ENCODE data around the gene KIF26B. TPM values are rescaled to one million over a fixed set of nuclear protein-coding genes. Genes with fewer than 3 reads are reported as not detected.

KIF26B gene
- total and polyA plus RNA-seq, 7 donors, result 0.01 to 0.32 (median 0.06) TPM

- Histone ChIP-seq H3K4me3 (no peak overlapping the region), H3K9me3 (no peaks in the 10 kb centered on the region), H3K36me3 (ENCODE audit: insufficient read depth in 1 of 2, low read depth in 1 of 2) (no peaks in the 10 kb centered on the region), H3K4me1 (no peaks in the 10 kb centered on the region), H3K27ac (no peak overlapping the region), H3K27me3 (ENCODE audit: insufficient read depth in 3 of 3, low read length in 2 of 3) (no peaks in the 10 kb centered on the region)
- no peak for TF ChIP-seq CTCF (IDR thresholded peaks at IDR 0.05)
- no peak for DNase-seq
- WGBS, 3 donors, result 79 to 89% (median 81%) methylated on average over 25 of the region's 25 CpGs
- intact Hi-C loops (cut with DNase I), result no loop called here
- no peak for ATAC-seq
Measured at GRCh38 chr1:245591346-245592188, 436.8 kb downstream of the KIF26B start.

DNA sequence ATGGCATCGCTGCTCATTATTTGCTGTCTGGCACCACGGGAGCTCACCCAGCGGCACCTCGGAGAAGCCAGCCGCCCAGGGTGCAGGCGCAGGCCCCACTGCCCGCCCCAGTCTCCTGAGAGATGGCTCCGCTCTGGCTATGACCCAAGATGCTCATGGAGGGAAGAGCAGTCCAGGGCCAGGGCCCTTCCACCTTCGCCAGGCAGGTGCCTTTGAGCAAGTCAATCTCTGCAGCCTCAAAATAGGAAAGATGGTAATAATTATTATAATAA is 437.3 kb downstream of the KIF26B start:
- intact Hi-C loops (cut with DNase I), result no loop called here
- Histone ChIP-seq H3K4me1 (no peaks in the 10 kb centered on the region), H3K4me3 (no peak overlapping the region), H3K27ac (no peak overlapping the region), H3K9me3 (no peaks in the 10 kb centered on the region), H3K36me3 (ENCODE audit: insufficient read depth in 1 of 2, low read depth in 1 of 2) (no peaks in the 10 kb centered on the region), H3K27me3 (ENCODE audit: insufficient read depth in 3 of 3, low read length in 2 of 3) (no peaks in the 10 kb centered on the region)
- TF ChIP-seq CTCF (IDR thresholded peaks at IDR 0.05), result no peak
- 91 to 93% (median 91%) methylated on average over 9 of the region's 9 CpGs for WGBS, 3 donors
- no peak for ATAC-seq
- no peak for DNase-seq

- 18 to 23% (median 19%) methylated on average over 18 of the region's 18 CpGs for WGBS, 3 donors
- H3K9me3 ChIP-seq, result no peaks in the 10 kb centered on the region
- H3K27me3 ChIP-seq (ENCODE audit: insufficient read depth in 3 of 3, low read length in 2 of 3), result no peaks in the 10 kb centered on the region
- H3K4me3 ChIP-seq, result no peak overlapping the region
- ATAC-seq (peak in 2 of 4 donors; percentile 33 to 40), DNase-seq (no peak)
- intact Hi-C loops (cut with DNase I), result no loop called here
- no peaks in the 10 kb centered on the region for H3K4me1 ChIP-seq
- H3K36me3 ChIP-seq (ENCODE audit: insufficient read depth in 1 of 2, low read depth in 1 of 2), result no peaks in the 10 kb centered on the region
- H3K27ac ChIP-seq, result no peak overlapping the region
- no peak for TF ChIP-seq CTCF (IDR thresholded peaks at IDR 0.05)
Measured at GRCh38 chr1:245598524-245599305, 443.9 kb downstream of the KIF26B start.

GRCh38 chr1:245599371-245600174 is 444.8 kb downstream of the KIF26B start:
- Histone ChIP-seq H3K4me3 (no peak overlapping the region), H3K9me3 (no peaks in the 10 kb centered on the region), H3K4me1 (no peaks in the 10 kb centered on the region), H3K27ac (no peak overlapping the region), H3K27me3 (ENCODE audit: insufficient read depth in 3 of 3, low read length in 2 of 3) (no peaks in the 10 kb centered on the region), H3K36me3 (ENCODE audit: insufficient read depth in 1 of 2, low read depth in 1 of 2) (no peaks in the 10 kb centered on the region)
- 54 to 66% (median 61%) methylated on average over 14 to 16 of the region's 16 CpGs for WGBS, 3 donors
- no peak for TF ChIP-seq CTCF (IDR thresholded peaks at IDR 0.05)
- peak; percentile 30 to 68 for DNase-seq
- intact Hi-C loops (cut with DNase I), result no loop called here
- peak; percentile 28 to 69 (median 54) for ATAC-seq
